ENCODE results near the gene CYB5R2.

The CYB5R2 gene

DNA sequence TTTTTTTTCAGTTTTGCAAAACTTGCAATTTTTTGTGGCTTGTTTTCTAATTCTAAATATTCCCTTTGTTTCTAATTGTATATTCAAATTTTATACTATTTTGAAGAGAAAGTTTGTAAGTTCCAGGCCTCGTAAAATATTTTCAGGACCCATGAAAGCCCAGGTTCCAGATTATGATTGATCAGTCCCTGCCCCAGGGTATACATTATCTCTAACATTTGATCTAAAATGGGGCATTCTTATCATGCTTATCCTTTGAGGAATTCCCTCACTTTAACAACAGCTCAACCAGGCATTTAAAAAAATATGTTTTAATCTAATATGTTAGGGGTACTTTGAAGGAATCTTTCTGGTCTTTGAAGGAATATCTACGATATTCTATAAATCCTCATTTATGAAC lies 26.4 kb downstream of the CYB5R2 start:
- TF ChIP-seq, protein P1, sequence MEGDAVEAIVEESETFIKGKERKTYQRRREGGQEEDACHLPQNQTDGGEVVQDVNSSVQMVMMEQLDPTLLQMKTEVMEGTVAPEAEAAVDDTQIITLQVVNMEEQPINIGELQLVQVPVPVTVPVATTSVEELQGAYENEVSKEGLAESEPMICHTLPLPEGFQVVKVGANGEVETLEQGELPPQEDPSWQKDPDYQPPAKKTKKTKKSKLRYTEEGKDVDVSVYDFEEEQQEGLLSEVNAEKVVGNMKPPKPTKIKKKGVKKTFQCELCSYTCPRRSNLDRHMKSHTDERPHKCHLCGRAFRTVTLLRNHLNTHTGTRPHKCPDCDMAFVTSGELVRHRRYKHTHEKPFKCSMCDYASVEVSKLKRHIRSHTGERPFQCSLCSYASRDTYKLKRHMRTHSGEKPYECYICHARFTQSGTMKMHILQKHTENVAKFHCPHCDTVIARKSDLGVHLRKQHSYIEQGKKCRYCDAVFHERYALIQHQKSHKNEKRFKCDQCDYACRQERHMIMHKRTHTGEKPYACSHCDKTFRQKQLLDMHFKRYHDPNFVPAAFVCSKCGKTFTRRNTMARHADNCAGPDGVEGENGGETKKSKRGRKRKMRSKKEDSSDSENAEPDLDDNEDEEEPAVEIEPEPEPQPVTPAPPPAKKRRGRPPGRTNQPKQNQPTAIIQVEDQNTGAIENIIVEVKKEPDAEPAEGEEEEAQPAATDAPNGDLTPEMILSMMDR (IDR thresholded peaks at IDR 0.05; ENCODE audit: low read depth, low read length): no peak
- DNase-seq (ENCODE audit: extremely low read depth, low read depth): no peak

DNA sequence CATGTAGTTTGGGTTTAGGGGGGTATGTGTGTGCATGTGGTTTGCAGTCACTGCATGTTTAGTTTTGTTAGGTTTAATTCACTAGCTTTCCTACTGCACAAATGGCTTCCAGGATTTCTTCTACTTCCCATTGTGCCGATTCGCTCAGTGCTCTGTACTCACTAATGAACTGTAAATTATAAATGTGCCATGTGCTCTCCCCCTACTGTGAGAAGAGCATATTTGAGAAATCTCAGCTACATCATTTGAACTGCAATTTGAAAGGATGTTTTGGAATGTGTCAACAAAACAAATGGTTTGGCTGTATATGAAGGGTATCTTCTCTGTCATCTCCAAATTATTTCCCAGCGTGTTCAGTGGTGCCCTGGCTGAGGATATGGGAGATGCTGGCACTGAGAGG lies 28.1 kb downstream of the CYB5R2 start:
- no peak for DNase-seq (ENCODE audit: extremely low read depth, low read depth)
- TF ChIP-seq, protein P1 (IDR thresholded peaks at IDR 0.05; ENCODE audit: low read depth, low read length): no peak

DNA sequence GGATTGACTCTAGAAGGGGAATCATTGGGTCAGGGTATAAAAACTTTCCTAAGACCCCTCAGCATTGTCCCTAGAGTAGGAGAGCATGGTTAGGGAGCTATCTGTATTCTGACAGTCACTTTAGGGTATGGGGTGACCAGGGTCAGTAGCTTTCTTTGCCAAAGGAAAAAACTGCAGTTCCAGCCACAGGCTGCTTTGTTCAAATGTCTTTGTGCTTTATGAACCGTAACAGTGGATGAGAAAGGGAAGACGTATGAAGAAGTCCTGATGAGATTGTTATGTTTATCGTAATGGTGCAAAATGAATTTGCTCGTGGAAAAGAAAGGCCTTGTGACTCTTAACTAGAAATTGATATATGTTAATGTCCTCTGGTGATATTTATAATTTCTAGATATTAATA lies 30.0 kb downstream of the CYB5R2 start:
- TF ChIP-seq, protein P1 (IDR thresholded peaks at IDR 0.05; ENCODE audit: low read depth, low read length): no peak
- DNase-seq (ENCODE audit: extremely low read depth, low read depth): no peak

DNA sequence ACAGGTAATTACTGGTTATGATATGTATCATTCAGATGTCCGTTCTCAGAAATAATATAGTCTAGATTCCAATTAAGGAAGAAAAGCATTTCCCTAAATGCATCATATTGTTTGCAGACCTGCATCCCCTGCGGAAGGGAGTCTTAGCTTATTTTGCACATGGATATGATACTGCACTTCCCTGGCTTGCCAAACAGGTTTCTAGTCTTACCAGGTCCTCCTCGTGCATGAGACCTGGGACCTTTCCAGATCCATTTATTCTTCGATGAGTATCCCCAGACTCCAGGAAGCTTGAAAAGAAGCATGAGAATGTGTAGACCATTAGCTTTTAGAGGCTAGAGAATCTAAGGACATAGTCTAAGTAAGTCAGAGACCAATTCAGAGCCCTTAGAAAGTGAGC lies 30.6 kb downstream of the CYB5R2 start:
- no peak for DNase-seq (ENCODE audit: extremely low read depth, low read depth)
- TF ChIP-seq, protein P1 (IDR thresholded peaks at IDR 0.05; ENCODE audit: low read depth, low read length): no peak

DNA sequence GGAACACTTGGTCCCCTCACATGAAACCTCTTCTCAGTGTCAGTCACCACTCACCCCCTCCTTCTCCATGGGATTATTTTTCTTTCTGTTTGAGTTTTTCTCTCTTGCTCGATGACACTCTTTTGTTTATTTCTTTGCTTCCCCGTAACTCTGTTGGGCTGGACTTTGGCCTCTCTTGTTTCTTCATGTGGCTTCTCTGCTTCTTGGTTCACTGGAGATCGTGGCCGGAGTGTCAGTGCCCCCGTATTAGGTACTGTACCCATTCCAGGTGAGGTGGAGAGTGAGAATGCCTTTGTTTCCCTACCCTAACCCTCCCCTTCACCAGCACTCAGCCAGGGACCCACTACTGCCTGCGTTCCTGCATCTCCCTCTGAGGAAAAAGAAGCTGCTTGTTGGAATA lies 32.5 kb downstream of the CYB5R2 start:
- TF ChIP-seq, protein P1 (IDR thresholded peaks at IDR 0.05; ENCODE audit: low read depth, low read length): no peak
- DNase-seq (ENCODE audit: extremely low read depth, low read depth): no peak

DNA sequence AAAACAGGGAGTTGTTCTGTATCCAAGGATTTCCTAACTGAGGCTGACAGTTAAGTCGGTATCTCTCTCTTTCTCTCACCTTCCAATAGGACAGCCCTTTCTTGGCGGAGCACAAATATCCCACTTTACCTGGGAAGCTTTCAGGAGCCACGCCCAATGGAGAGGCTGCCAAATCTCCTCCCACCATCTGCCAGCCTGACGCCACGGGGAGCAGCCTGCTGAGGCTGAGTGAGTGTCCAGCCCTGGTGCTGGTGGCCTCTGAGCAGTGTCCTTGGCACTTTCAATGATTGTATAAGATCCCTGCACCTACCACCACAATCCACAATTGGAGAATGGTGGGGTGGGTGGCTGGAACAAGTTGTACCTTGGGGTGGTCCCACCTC lies 33.7 kb downstream of the CYB5R2 start:
- TF ChIP-seq, protein P1 (IDR thresholded peaks at IDR 0.05; ENCODE audit: low read depth, low read length): no peak
- DNase-seq (ENCODE audit: extremely low read depth, low read depth): no peak

DNA sequence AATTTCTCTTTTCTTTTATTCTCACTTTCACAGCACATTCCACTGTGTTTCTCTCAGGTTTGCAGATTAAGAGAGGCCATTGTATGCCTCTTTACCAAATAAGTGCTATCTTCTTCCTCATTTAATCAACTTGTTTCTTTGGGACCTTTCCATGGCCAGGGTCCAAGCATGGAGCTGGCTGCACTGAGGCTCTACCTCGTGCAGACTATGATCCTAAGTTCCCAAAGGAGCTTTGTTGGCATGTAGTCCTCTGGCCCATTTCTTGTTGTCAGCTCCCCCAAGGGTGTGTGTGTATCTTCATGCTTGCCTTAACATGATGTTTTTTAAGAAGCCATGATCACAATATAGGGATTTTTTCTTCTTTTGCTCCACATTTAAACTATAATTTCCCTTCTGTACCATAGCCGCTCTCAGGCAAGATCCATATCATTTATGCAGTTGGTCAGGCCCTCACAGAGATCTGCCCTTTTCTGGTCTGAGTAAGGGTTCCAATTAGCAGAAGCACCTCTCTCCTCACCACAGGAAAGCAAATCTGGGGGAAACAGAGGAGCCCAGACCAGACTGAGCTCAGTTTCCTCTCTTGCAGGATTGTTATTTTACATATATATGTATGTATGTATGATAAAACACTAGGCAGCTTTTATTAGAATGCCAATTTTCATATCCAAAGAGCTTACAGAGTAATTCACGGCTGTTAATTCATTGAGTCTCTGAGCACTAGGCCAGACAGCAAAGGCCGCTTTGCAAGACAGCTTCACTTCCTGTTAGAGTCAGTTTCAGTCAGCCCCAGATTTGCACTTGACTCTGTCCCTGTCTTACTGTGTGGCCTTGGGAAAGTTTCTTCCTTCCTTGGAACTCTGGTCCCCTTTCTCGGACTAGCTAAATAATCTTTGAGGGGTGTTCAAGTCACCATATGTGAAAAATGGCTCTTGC lies 34.3 kb downstream of the CYB5R2 start:
- DNase-seq (ENCODE audit: extremely low read depth, low read depth): no peak

More for the DNA sequence above, 34.3 kb downstream of the CYB5R2 start:
- TF ChIP-seq, protein P1 (IDR thresholded peaks at IDR 0.05; ENCODE audit: low read depth, low read length): no peak
